HCT116 (cell line): Measurements from ENCODE around the gene FIP1L1. TPM values are rescaled to one million over a fixed set of nuclear protein-coding genes. Genes with fewer than 3 reads are reported as not detected.

Experiments
- ATAC-seq: fragments of 200-7000 bp; cut with Tn5 transposase; 2 replicates; pipeline ENCODE4 v1.9.1; 2020; ENCODE audit warnings: mild to moderate bottlenecking, moderate library complexity
- BruUV-seq: library from RNA; stranded (reverse); fragments of 400-500 nt; replicated peaks from 2 replicates; lab custom pipeline; 2021; lab: Mats Ljungman, UMichigan
- CTCF ChIA-PET: fragments of 300-600 bp; sonication (Branson Sonifier 250); formaldehyde crosslinking; loops from one replicate; lab custom pipeline; 2021; ENCODE audit warnings: antibody characterized with exemption; lab: Charles Lee
- POLR2A ChIA-PET: fragments of 300-600, 350-600 bp; sonication (Branson Sonifier 250); formaldehyde crosslinking; loops from one replicate; lab custom pipeline; 2021; ENCODE audit warnings: antibody characterized with exemption; lab: Charles Lee
- RAD21 ChIA-PET, 2 experiments: fragments of 300-600 bp; sonication (Branson Sonifier 250); formaldehyde crosslinking; loops; one replicate each; lab custom pipeline; 2023; ENCODE audit warnings: low total read pairs in 2 of 2; ENCODE audit not compliant: uncharacterized antibody in 2 of 2, unreplicated experiment in 2 of 2, low non-redundant PET in 1 of 2; lab: Charles Lee
- DNase-seq: peaks from one replicate; pipeline ENCODE4 v3.0.0-alpha.2; 2010; ENCODE audit warnings: low read depth, low spot score
- H2AFZ ChIP-seq: fragments of 200-600 bp; shearing (Covaris generic), sonication (generic); 2 replicates; pipeline ENCODE4 v1.6.1; 2017; ENCODE audit warnings: low read depth, mixed run types, mixed read lengths, antibody characterized with exemption, low read length; ENCODE audit not compliant: poor library complexity, severe bottlenecking
- H3K27ac ChIP-seq: 2 replicates; pipeline ENCODE4 v1.5.1; 2012; ENCODE audit warnings: low read depth, low read length
- H3K27me3 ChIP-seq: fragments of 200-600 bp; sonication (generic); 2 replicates; pipeline ENCODE4 v1.6.1; 2016; ENCODE audit warnings: mixed run types, low read length, mixed read lengths; ENCODE audit not compliant: insufficient read depth
- H3K36me3 ChIP-seq, 2 experiments: fragments of 200-500 bp in 1 of 2; fragments of 200-600 bp in 1 of 2; sonication (Bioruptor generic) in 1 of 2; sonication (generic) in 1 of 2; 2 replicates each; pipeline versions ENCODE4 v1.5.1 to v1.6.1; 2014 to 2016; ENCODE audit warnings: low read length in 2 of 2, inconsistent platforms in 1 of 2, mixed read lengths in 1 of 2, mixed run types in 1 of 2; ENCODE audit not compliant: insufficient read depth in 2 of 2, control insufficient read depth in 1 of 2
- H3K4me1 ChIP-seq, 2 experiments: fragments of 200-600 bp in 1 of 2; sonication (generic) in 1 of 2; 2 replicates each; pipeline versions ENCODE4 v1.5.1 to v1.6.1; 2012 to 2017; ENCODE audit warnings: low read length in 2 of 2, inconsistent platforms in 1 of 2, mild to moderate bottlenecking in 1 of 2, mixed read lengths in 1 of 2, mixed run types in 1 of 2, moderate library complexity in 1 of 2; ENCODE audit not compliant: insufficient read depth in 2 of 2, control insufficient read depth in 1 of 2
- H3K4me2 ChIP-seq: fragments of 200-600 bp; sonication (generic); 2 replicates; pipeline ENCODE4 v1.6.1; 2017; ENCODE audit warnings: mixed run types, low read length, mixed read lengths
- H3K4me3 ChIP-seq, 2 experiments: fragments of 200-600 bp in 1 of 2; sonication (generic) in 1 of 2; replicated peaks in 1 of 2; 2 replicates each; pipeline ENCODE4 v1.5.1; 2011 to 2016; ENCODE audit warnings: low read length in 2 of 2, control low read depth in 1 of 2, low read depth in 1 of 2, mild to moderate bottlenecking in 1 of 2, mixed read lengths in 1 of 2, mixed run types in 1 of 2
- H3K79me2 ChIP-seq: fragments of 200-600 bp; sonication (generic); 2 replicates; pipeline ENCODE4 v1.6.1; 2017; ENCODE audit warnings: mild to moderate bottlenecking, mixed run types, low read length, moderate library complexity, mixed read lengths; ENCODE audit not compliant: insufficient read depth
- H3K9ac ChIP-seq: fragments of 200-600 bp; sonication (generic); 2 replicates; pipeline ENCODE4 v1.6.1; 2016; ENCODE audit warnings: low read length, mixed read lengths
- H3K9me2 ChIP-seq: fragments of 200-600 bp; sonication (generic), shearing (Covaris generic); 2 replicates; pipeline ENCODE4 v1.6.1; 2017; ENCODE audit warnings: mixed run types, mild to moderate bottlenecking, moderate library complexity; ENCODE audit not compliant: insufficient read depth
- H3K9me3 ChIP-seq, 2 experiments: fragments of 200-500 bp in 1 of 2; fragments of 200-600 bp in 1 of 2; sonication (Bioruptor generic) in 1 of 2; sonication (generic) in 1 of 2; 2 replicates each; pipeline ENCODE4 v1.6.1; 2014 to 2017; ENCODE audit warnings: low read length in 2 of 2, mixed read lengths in 2 of 2, inconsistent platforms in 1 of 2, low read depth in 1 of 2, mild to moderate bottlenecking in 1 of 2, mixed run types in 1 of 2, moderate library complexity in 1 of 2; ENCODE audit not compliant: control insufficient read depth in 1 of 2, insufficient read depth in 1 of 2
- H4K20me1 ChIP-seq: fragments of 200-600 bp; sonication (generic), shearing (Covaris generic); 2 replicates; pipeline ENCODE4 v1.6.1; 2017; ENCODE audit warnings: mixed run types, mild to moderate bottlenecking, moderate library complexity; ENCODE audit not compliant: insufficient read depth
- ELF1 ChIP-seq: IDR thresholded peaks from 2 replicates; pipeline ENCODE4 v1.6.1; 2012; ENCODE audit warnings: low read depth, borderline replicate concordance
- YY1 ChIP-seq: IDR thresholded peaks from 2 replicates; pipeline ENCODE4 v1.6.1; 2011; ENCODE audit warnings: low read length, low read depth, moderate library complexity, mild to moderate bottlenecking; ENCODE audit not compliant: insufficient replicate concordance; ENCODE audit errors: extremely low read depth
- intact Hi-C: fragments of 100-400 bp; cut with micrococcal nuclease; formaldehyde crosslinking; loops from 2 replicates; pipeline ENCODE4 v1.10.0; 2022
- total RNA-seq: library from RNA; stranded (reverse); gene quantifications from one replicate; pipeline ENCODE4 v1.2.1, GENCODE V29; 2021; ENCODE audit not compliant: unreplicated experiment
- TF ChIP-seq, protein P1 (sequence below), 3 experiments: fragments of 200-600 bp in 1 of 3; sonication (generic) in 1 of 3; IDR thresholded peaks in 2 of 3; conservative IDR thresholded peaks in 1 of 3; 2 replicates each; pipeline ENCODE4 v1.5.1; 2012 to 2017; ENCODE audit warnings: low read depth in 2 of 3, low read length in 2 of 3, antibody characterized with exemption in 1 of 3, borderline replicate concordance in 1 of 3, control low read depth in 1 of 3, mild to moderate bottlenecking in 1 of 3, mixed read lengths in 1 of 3, mixed run types in 1 of 3, moderate library complexity in 1 of 3; ENCODE audit not compliant: insufficient read depth in 1 of 3

FIP1L1 gene
- total RNA-seq, 1 experiment from 2014 or later, result 63.6 TPM

DNA sequence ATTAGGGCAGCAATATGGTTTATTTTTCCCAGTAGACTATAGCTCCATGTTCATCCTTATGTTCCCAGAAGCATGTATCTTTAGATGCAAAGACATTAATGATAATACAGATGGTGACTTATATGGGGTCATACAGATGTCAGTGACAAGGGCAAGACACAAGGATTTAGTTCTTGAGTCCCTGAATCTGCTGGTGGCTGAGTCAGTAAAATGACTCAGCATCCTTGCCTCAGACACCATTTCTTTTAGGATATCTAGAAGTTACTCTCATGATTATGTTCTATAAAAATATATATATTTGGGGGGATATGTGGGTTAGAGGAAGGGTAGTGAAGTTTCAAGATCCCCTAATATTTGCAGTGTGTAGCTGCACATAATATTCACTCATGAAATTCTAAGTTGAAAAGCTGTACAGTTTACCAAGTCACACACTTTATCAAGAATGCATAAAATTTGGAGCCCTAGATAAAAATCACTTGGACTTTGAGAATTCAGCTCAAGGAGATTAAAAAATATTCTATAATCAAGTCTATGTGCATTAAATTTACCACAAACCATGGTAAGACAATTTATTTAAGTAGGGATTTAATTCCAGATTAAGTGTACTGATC, 111.9 kb downstream of the FIP1L1 start (continued):
- TF ChIP-seq, protein P1, sequence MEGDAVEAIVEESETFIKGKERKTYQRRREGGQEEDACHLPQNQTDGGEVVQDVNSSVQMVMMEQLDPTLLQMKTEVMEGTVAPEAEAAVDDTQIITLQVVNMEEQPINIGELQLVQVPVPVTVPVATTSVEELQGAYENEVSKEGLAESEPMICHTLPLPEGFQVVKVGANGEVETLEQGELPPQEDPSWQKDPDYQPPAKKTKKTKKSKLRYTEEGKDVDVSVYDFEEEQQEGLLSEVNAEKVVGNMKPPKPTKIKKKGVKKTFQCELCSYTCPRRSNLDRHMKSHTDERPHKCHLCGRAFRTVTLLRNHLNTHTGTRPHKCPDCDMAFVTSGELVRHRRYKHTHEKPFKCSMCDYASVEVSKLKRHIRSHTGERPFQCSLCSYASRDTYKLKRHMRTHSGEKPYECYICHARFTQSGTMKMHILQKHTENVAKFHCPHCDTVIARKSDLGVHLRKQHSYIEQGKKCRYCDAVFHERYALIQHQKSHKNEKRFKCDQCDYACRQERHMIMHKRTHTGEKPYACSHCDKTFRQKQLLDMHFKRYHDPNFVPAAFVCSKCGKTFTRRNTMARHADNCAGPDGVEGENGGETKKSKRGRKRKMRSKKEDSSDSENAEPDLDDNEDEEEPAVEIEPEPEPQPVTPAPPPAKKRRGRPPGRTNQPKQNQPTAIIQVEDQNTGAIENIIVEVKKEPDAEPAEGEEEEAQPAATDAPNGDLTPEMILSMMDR (IDR thresholded peaks at IDR 0.05 in 2 of 3, conservative IDR thresholded peaks at IDR 0.05 in 1 of 3; ENCODE audit: borderline replicate concordance in 1 of 3, insufficient read depth in 1 of 3, low read depth in 2 of 3, low read length in 2 of 3), result no peak

DNA sequence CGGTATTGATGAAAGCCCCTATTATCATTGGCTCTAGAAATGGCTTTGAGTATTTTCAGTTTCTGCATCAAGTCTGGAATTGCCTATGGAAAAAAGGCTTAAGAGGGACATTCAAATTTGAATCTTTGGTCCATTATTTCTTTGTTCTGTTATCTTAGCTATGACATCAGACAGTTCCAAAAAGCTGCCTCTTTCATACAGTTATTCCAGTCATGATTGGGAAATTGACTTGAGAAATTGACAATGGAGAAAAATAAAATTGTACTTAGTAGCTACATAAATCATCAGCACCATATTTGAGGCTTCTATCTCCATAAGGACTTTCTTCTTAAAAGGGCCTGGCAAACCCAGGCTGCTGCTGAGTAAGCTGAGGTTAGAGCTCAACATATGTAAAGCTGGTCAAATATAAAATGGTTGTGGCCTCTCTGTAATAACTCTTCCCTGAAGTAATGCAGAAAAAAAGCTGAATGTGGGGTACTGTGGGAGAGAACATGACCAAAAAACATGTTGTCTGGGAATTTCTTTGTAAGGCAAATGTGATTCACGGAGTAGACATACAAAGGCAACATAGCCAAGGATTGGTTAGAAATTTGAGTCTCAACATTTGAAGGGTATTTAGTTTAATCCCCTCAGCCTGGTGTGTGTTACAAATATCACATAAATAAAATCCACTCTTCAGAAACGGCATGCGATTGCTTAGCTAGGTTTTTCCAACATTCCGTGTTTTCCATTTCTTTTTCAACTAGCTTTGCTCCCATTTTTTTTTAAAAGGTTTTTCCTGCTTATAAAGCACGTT, 112.9 kb downstream of the FIP1L1 start:
- H3K79me2 ChIP-seq, result no peaks in the 10 kb centered on the region
- ATAC-seq (no peak), DNase-seq (no peak)
- TF ChIP-seq YY1 (no peak), ELF1 (no peak)
- RAD21 ChIA-PET, result interaction anchor here in 1 of 2 experiments (1.0 kb wide), 1 partner anchor 743 kb away, joined by 3 read pairs; no protein-coding TSS in a partner anchor
- H3K27ac ChIP-seq, result no peak overlapping the region
- CTCF ChIA-PET, result interaction anchor here (0.9 to 1.8 kb wide), 2 partner anchors 10 to 744 kb away, joined by 5 read pairs; no protein-coding TSS in a partner anchor
- H4K20me1 ChIP-seq, result no peaks in the 10 kb centered on the region
- H3K9me3 ChIP-seq, result no peaks in the 10 kb centered on the region
- intact Hi-C loops, result loop anchor here (2.0 to 5.0 kb wide), 2 partner anchors 102 to 744 kb away; partner anchors contain the start of gene LNX1
- no peak overlapping the region for H3K4me2 ChIP-seq
- BruUV-seq, result no TSS peak
- H3K36me3 ChIP-seq, result no peaks in the 10 kb centered on the region
- no peak overlapping the region for H3K9ac ChIP-seq
- no peaks in the 10 kb centered on the region for H3K9me2 ChIP-seq
- POLR2A ChIA-PET, result no interaction called here
- peaks cover 4% of the 10 kb centered on the region; the same call in 1 of the 2 replicates for H3K27me3 ChIP-seq
- peaks cover 0 to 6% of the 10 kb centered on the region in 2 experiments; a peak in 1 of 4 replicates for H3K4me1 ChIP-seq
- no peak overlapping the region for H2AFZ ChIP-seq
- H3K4me3 ChIP-seq, result no peak overlapping the region
